Brain microvascular endothelial cell (primary cell): ENCODE data around the gene SYT12.

ENCODE experiments used
- DNase-seq: peaks from one replicate; pipeline ENCODE4 v3.0.0-alpha.2; 2020
- H3K27ac ChIP-seq: fragments of 250-450 bp; sonication (Bioruptor Pico); 2 replicates; pipeline ENCODE4 v1.5.1; 2020; ENCODE audit warnings: mild to moderate bottlenecking, moderate library complexity
- H3K27me3 ChIP-seq: fragments of 250-450 bp; sonication (Bioruptor Pico); replicated peaks from 2 replicates; pipeline ENCODE4 v1.5.1; 2020; ENCODE audit warnings: mild to moderate bottlenecking
- H3K36me3 ChIP-seq: fragments of 250-450 bp; sonication (Bioruptor Pico); replicated peaks from 2 replicates; pipeline ENCODE4 v1.5.1; 2020; ENCODE audit warnings: mild to moderate bottlenecking
- H3K4me3 ChIP-seq: 2 replicates; pipeline ENCODE4 v1.5.1; 2011; ENCODE audit warnings: low read depth, mild to moderate bottlenecking, control low read depth, low read length, moderate library complexity
- in situ Hi-C: cut with HindIII; loops from 2 replicates; pipeline ENCODE4 v1.10.0; 2017; ENCODE audit warnings: low sequenced_read_pairs, low pct_ligation_motif_present
- TF ChIP-seq, protein P1 (sequence below): IDR thresholded peaks from 2 replicates; pipeline ENCODE4 v1.5.1; 2011; ENCODE audit warnings: low read depth, mild to moderate bottlenecking, moderate library complexity, low read length, control low read depth, inconsistent platforms; ENCODE audit errors: missing control alignments

SYT12 gene

DNA sequence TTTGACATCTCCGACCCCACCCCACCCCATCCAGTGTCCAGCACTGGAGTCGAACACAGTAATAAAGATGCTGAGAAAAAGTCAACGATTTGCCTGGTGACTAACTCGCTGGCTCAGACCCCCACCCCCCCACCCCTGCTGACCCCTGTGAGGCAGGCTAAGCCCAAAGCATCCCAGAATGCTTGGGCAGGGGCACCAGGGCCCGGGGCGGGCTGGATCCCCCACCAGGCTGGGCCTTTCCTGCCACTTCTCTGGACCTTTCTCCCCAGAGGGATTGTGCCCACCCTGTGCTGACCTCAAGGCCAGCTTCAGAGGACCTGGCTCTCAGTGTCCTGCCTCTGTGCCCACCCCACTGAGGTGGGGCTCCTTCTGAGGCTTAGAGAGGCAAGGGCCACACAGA, 46.0 kb upstream of the SYT12 start:
- in situ Hi-C loops: no loop called here
- no peaks in the 10 kb centered on the region for H3K27me3 ChIP-seq
- no peaks in the 10 kb centered on the region for H3K36me3 ChIP-seq
- no peak overlapping the region for H3K27ac ChIP-seq
- DNase-seq: no peak
- H3K4me3 ChIP-seq: no peak overlapping the region
- TF ChIP-seq, protein P1, sequence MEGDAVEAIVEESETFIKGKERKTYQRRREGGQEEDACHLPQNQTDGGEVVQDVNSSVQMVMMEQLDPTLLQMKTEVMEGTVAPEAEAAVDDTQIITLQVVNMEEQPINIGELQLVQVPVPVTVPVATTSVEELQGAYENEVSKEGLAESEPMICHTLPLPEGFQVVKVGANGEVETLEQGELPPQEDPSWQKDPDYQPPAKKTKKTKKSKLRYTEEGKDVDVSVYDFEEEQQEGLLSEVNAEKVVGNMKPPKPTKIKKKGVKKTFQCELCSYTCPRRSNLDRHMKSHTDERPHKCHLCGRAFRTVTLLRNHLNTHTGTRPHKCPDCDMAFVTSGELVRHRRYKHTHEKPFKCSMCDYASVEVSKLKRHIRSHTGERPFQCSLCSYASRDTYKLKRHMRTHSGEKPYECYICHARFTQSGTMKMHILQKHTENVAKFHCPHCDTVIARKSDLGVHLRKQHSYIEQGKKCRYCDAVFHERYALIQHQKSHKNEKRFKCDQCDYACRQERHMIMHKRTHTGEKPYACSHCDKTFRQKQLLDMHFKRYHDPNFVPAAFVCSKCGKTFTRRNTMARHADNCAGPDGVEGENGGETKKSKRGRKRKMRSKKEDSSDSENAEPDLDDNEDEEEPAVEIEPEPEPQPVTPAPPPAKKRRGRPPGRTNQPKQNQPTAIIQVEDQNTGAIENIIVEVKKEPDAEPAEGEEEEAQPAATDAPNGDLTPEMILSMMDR: no peak

GRCh38 chr11:66978229-66978628, 44.7 kb upstream of the SYT12 start:
- TF ChIP-seq, protein P1: no peak
- in situ Hi-C loops: no loop called here

DNA sequence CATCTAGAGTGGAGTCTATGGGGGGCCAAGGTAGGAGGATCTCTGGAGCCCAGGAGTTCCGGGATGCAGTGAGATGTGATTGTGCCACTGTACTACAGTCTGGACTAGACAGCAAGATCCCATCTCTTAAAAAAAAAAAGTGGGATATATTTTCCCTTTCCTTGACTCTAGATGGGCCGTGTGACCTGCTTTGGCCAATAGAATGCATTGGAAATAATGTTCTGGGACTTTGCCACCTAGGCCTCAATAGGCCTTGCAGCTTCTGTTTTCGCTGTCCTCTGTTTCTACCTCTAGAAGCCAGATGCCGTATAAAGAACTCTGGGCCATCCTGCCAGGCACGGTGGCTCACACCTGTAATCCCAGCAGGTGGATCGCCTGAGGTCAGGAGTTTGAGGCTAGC, 44.2 kb upstream of the SYT12 start:
- DNase-seq: no peak
- H3K4me3 ChIP-seq: no peak overlapping the region
- no peaks in the 10 kb centered on the region for H3K27me3 ChIP-seq
- TF ChIP-seq, protein P1: no peak
- H3K36me3 ChIP-seq: no peaks in the 10 kb centered on the region
- in situ Hi-C loops: no loop called here
- H3K27ac ChIP-seq: no peak overlapping the region

More at GRCh38 chr11:66978229-66978628, 44.7 kb upstream of the SYT12 start:
- H3K27me3 ChIP-seq: no peaks in the 10 kb centered on the region
- H3K27ac ChIP-seq: no peak overlapping the region
- no peak overlapping the region for H3K4me3 ChIP-seq
- DNase-seq: no peak
- no peaks in the 10 kb centered on the region for H3K36me3 ChIP-seq

DNA sequence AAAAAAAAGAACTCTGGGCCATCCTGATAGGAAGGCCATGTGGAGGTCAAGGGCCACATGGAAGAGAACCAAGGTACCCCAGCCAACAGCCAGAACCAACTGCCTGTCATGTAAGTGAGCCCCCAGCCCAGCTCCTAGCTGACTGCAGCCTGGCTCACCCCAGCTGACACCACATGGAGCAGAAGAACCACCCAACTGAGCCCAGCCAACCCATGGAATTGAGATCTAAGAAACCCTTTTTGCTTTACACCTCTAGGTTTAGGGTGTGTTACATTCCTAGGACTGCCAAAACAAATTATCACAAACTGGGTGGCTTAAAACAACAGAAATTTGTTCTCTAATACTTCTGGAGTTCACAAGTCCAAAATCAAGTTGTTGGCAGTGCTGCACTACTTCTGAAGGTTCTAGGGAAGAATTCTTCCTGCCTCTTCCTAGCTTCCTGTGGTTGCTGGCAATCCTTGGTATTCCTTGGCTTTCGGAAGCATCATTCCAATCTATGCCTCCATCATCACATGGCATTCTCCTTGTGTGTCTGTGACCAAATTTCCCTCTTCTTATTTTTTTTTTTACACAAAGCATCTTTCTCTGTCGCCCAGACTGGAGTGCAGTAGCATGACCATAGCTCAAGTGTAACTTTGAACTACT, 43.5 kb upstream of the SYT12 start:
- no peak for DNase-seq
- H3K27me3 ChIP-seq: no peaks in the 10 kb centered on the region
- in situ Hi-C loops: no loop called here
- no peak overlapping the region for H3K4me3 ChIP-seq
- no peaks in the 10 kb centered on the region for H3K36me3 ChIP-seq
- TF ChIP-seq, protein P1: no peak
- no peak overlapping the region for H3K27ac ChIP-seq

GRCh38 chr11:66981976-66982578, 40.9 kb upstream of the SYT12 start:
- peak; percentile 92 for DNase-seq
- no peaks in the 10 kb centered on the region for H3K36me3 ChIP-seq
- TF ChIP-seq, protein P1: no peak
- no peak overlapping the region for H3K4me3 ChIP-seq
- H3K27me3 ChIP-seq: no peaks in the 10 kb centered on the region
- in situ Hi-C loops: no loop called here
- no peak overlapping the region for H3K27ac ChIP-seq
